Measurements from ENCODE around the gene ZDHHC11.
"Not testable (repeated sequence)": the region's sequence is repeated elsewhere in the genome, so short reads cannot be mapped to it uniquely, and the experiment has no call there.

The ZDHHC11 gene

DNA sequence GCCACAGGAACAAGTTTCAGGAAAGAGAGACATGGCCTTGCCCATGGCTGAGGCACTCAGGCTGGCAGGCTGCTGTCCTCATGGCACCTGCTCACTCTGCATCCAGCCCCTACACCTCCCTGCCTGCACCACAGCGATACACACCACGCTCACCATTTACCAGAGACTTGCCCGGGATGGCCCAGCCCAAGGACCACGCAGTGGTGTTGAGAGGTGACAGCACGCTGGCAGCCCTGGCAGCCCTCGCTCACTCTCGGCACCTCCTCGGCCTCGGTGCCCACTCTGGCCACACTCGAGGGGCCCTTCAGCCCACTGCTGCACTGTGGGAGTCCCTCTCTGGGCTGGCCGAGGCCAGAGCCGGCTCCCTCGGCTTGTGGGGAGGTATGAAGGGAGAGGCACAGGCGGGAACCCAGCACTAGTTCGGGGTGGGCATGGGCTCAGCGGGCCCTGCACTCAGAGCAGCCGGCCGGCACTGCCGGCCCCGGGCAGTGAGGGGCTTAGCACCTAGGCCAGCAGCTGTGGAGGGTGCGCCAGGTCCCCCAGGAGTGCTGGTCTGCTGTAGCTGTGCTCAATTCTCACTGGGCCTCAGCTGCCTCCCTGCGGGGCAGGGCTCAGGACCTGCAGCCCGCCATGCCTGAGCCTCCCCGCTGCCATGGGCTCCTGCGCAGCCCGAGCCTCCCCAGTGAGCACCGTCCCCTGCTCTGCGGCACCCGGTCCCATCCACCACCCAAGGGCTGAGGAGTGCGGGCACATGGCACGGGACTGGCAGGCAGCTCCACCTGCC lies 86.6 kb downstream of the ZDHHC11 start:
- TF ChIP-seq, protein P1, sequence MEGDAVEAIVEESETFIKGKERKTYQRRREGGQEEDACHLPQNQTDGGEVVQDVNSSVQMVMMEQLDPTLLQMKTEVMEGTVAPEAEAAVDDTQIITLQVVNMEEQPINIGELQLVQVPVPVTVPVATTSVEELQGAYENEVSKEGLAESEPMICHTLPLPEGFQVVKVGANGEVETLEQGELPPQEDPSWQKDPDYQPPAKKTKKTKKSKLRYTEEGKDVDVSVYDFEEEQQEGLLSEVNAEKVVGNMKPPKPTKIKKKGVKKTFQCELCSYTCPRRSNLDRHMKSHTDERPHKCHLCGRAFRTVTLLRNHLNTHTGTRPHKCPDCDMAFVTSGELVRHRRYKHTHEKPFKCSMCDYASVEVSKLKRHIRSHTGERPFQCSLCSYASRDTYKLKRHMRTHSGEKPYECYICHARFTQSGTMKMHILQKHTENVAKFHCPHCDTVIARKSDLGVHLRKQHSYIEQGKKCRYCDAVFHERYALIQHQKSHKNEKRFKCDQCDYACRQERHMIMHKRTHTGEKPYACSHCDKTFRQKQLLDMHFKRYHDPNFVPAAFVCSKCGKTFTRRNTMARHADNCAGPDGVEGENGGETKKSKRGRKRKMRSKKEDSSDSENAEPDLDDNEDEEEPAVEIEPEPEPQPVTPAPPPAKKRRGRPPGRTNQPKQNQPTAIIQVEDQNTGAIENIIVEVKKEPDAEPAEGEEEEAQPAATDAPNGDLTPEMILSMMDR (IDR thresholded peaks at IDR 0.05; ENCODE audit: insufficient read depth, low read length, missing control alignments): no peak
- ChIA-PET CTCF (no interaction called here), POLR2A (no interaction called here)

DNA sequence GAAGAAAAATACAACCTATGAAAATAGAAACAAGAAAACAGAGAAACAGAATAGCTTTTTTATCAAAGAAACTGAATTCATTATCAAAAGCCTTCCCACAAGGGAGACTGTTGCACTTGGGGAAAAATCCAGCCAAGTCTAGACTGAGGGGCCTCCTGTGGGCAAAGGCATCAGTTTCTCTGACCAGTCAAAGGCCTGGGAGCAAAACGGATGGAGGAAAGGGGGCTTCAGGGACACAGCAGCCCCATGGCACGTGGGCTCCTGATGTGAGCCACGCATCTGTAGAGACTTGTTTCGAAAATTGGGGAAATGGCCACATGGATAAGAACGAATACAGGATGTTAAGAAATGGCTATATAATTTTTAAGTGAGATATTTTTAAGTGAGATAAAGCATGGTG lies 87.4 kb downstream of the ZDHHC11 start:
- CTCF ChIA-PET: no interaction called here
- TF ChIP-seq, protein P1 (IDR thresholded peaks at IDR 0.05; ENCODE audit: insufficient read depth, low read length, missing control alignments): no peak
- POLR2A ChIA-PET: no interaction called here
- DNase-seq (ENCODE audit: low read depth, low spot score): no peak
- no peak overlapping the region for H3K4me3 ChIP-seq (ENCODE audit: low read depth, low read length)

More for the DNA sequence above, 86.6 kb downstream of the ZDHHC11 start:
- DNase-seq (ENCODE audit: low read depth, low spot score): no peak
- no peak overlapping the region for H3K4me3 ChIP-seq (ENCODE audit: low read depth, low read length)

DNA sequence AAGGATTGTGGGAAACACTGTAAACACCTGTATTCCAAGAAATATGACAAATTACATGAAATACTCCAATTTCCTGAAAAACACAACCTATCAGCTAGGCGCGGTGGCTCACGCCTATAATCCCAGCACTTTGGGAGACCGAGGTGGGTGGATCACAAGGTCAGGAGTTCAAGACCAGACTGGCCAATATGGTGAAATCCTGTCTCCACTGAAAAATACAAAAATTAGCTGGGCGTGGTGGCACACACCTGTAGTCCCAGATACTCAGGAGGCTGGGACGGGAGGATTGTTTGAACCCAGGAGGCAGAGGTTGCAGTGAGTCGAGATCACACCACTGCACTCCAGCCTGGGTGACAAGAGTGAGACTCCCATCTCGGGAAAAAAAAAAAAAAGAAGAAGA lies 87.8 kb downstream of the ZDHHC11 start:
- CTCF ChIA-PET; DNase-seq (ENCODE audit: low read depth, low spot score); H3K4me3 ChIP-seq (ENCODE audit: low read depth, low read length); POLR2A ChIA-PET: not testable (repeated sequence)

DNA sequence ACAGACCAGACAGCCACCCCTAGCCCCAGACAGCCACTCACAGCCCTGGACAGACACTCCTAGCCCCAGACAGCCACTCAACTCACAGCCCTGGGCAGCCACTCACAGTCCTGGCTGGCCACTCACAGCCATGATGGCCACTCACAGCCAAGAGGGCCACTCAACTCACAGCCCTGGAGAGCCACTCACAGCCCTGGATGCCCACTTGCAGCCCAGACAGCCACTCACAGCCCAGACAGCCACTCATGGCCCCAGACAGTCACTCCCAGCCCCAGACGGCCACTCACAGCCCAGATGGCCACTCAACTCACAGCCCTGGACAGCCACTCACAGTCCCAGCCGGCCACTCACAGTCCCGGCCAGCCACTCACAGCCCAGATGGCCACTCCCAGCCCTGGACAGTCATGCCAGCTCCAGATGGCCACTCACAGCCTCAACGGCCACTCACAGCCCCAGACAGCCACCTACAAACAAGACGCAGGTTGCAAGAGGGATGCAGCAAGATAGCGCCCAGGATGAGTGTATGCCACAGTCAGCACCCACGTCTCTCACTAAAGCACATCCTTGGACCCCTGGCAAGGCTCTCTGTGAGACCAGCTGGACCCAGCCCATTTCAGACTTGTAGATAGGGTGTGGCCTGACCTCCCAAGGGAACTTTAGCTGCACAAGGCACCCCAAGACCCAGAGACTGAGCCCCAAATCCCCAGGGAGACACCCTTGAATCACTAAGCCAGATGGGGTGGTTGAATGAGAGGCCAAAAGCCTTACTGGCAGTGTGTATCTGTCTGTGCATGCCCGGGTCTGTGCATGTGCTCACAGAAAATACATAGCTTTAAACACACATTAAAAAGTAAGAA lies 88.7 kb downstream of the ZDHHC11 start:
- POLR2A ChIA-PET: no interaction called here
- CTCF ChIA-PET: no interaction called here
- H3K4me3 ChIP-seq (ENCODE audit: low read depth, low read length): no peak overlapping the region
- DNase-seq (ENCODE audit: low read depth, low spot score): no peak
- TF ChIP-seq, protein P1 (IDR thresholded peaks at IDR 0.05; ENCODE audit: insufficient read depth, low read length, missing control alignments): no peak

DNA sequence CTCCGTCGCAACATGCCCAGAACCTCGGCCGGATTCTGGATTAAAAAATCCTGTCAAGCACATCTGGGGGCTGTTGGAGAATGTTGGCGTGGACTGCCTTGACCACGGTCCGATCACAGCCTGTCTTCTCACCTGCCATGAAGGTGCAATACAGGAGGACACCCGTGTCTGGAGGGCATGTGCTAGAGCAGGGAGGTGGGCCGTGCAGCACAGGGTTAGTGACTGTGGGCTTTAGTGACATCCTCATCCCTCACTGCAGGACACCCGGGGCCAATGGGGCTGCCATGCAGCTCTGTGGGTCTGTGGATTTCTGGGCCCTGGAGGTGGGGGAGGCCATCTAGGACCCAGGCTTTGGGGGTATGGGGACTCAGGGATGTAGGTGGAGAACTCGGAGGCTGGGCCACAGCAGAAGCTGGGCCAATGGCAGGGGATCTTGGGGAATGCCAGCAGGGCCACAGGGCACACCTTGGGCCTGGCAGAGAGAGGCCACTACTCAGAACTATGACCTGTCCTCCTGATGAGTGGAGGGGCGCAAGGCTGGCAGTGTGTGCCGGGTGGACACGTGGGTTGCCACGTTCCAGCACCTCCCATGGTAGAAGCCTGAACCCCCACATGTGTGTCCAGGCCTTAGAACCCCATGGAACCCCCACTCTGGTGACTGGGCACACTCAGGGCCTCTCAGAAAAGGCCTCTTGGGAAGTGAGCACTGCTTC lies 89.6 kb downstream of the ZDHHC11 start:
- TF ChIP-seq, protein P1 (IDR thresholded peaks at IDR 0.05; ENCODE audit: insufficient read depth, low read length, missing control alignments): no peak
- DNase-seq (ENCODE audit: low read depth, low spot score): no peak
- POLR2A ChIA-PET: no interaction called here
- CTCF ChIA-PET: no interaction called here
- no peak overlapping the region for H3K4me3 ChIP-seq (ENCODE audit: low read depth, low read length)

DNA sequence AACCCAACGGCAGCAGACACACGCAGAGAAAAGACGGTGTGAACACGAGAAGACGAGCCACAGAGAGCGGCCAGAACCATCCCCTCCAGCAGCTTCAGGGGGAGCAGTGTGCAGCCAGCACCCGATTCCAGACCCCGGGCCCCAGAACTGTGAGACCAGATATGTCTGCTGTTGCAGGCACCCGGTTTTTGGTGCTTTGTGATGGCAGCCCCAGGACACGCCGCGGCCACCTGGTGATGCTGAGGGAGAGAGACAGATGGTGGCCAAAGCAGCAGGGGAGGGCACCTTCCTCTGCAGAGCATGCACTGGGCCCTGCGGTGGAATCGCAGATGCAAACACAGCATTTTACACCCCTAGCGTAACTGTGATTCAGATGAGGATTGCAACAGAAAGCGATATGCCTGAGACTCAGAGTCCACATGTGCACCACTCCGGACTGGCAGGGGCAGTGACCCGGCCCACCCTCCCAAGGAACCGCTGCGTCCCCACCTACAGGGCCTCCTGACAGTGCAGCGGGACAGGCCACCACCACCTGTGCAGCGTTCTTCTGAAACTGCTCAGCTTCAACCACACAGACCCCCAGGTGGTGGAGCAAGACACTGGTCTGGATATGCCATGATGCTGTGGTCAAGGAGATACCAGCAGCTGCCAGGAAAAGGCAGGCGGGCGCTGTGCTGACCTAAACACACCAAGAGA lies 90.3 kb downstream of the ZDHHC11 start:
- no peak for DNase-seq (ENCODE audit: low read depth, low spot score)
- ChIA-PET POLR2A (no interaction called here), CTCF (no interaction called here)
- TF ChIP-seq, protein P1 (IDR thresholded peaks at IDR 0.05; ENCODE audit: insufficient read depth, low read length, missing control alignments): no peak
- H3K4me3 ChIP-seq (ENCODE audit: low read depth, low read length): no peak overlapping the region

Data from AG04449 (cell line).